Non-pigmented ciliary epithelial cell (primary cell): ENCODE results near the gene RAP1GAP.

Experiments used
- DNase-seq: peaks from one replicate; pipeline ENCODE4 v3.0.0-alpha.2; 2010; ENCODE audit warnings: low read depth

Gene RAP1GAP

GRCh38 chr1:21608798-21609197 lies 60.4 kb downstream of the RAP1GAP start:
- no peak for DNase-seq

- peak; percentile 27 for DNase-seq
These were observed 61.3 kb downstream of the RAP1GAP start for GRCh38 chr1:21607549-21608529.

GRCh38 chr1:21605964-21606705 lies 63.0 kb downstream of the RAP1GAP start:
- no peak for DNase-seq

- no peak for DNase-seq
These were observed 64.0 kb downstream of the RAP1GAP start for GRCh38 chr1:21605012-21605715.

- no peak for DNase-seq
These were observed 64.8 kb downstream of the RAP1GAP start for GRCh38 chr1:21604208-21604957.

- DNase-seq: no peak
These were observed 65.7 kb downstream of the RAP1GAP start for GRCh38 chr1:21603177-21604138.

GRCh38 chr1:21601278-21602048 lies 67.7 kb downstream of the RAP1GAP start:
- DNase-seq: no peak

GRCh38 chr1:21599402-21599801 lies 69.8 kb downstream of the RAP1GAP start:
- DNase-seq: no peak

GRCh38 chr1:21598904-21599303 lies 70.3 kb downstream of the RAP1GAP start:
- no peak for DNase-seq

GRCh38 chr1:21598417-21598816 lies 70.7 kb downstream of the RAP1GAP start:
- DNase-seq: no peak

- DNase-seq: no peak
These were observed 71.4 kb downstream of the RAP1GAP start for GRCh38 chr1:21597753-21598152.

- no peak for DNase-seq
These were observed 72.5 kb downstream of the RAP1GAP start for GRCh38 chr1:21596628-21597027.

GRCh38 chr1:21596174-21596573 lies 73.0 kb downstream of the RAP1GAP start:
- DNase-seq: no peak

GRCh38 chr1:21594935-21595897 lies 73.9 kb downstream of the RAP1GAP start:
- no peak for DNase-seq

GRCh38 chr1:21594501-21594900 lies 74.7 kb downstream of the RAP1GAP start:
- no peak for DNase-seq

GRCh38 chr1:21593231-21593630 lies 75.9 kb downstream of the RAP1GAP start:
- no peak for DNase-seq

GRCh38 chr1:21592086-21592865 lies 76.9 kb downstream of the RAP1GAP start:
- DNase-seq: no peak

- no peak for DNase-seq
These were observed 78.2 kb downstream of the RAP1GAP start for GRCh38 chr1:21590934-21591333.
